TTC549 (cell line): ENCODE data around the gene KIFAP3.
"Not testable (repeated sequence)": the region's sequence is repeated elsewhere in the genome, so short reads cannot be mapped to it uniquely, and the experiment has no call there.

ENCODE experiments used
- FAIRE-seq: peaks from 2 replicates; lab custom pipeline; 2012; peaks lifted over from hg19 to GRCh38; lab: Jason Lieb, UNC

Gene KIFAP3

DNA sequence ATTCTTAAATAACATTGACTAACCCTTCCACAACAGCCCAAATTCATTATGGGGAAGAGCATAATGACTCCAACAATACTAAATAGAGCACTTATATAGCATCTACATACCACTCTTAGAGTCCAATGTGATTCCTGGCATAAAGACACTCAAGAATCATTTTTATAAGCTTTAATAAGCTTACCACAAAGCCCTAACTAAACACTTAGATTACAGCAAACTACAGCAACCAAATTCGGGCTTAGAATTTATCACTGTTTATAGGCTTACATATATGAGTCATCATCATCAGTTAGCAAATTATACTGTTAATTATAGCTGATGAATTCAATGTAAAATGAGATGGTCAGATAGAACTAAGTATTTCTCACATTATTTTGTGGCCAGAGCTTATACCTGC is 188.1 kb downstream of the KIFAP3 start:
- no peak for FAIRE-seq

DNA sequence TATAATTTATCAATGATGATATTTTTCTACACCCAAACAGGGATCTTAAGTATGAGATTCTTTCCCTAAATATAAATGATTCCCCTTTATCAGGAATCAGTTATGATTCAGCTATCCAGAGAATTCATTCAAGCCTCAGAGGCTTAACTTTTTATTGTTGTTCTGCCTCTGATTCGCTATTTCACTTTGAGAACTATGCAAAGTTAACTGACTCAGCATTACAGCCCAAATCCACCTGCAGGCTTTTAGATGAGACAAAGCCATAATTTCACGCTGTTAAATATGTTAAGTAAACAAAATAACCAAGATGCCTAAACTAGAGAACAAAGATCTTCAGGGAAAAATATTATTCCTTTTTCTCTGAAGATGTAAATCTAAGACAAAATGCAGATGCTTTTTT is 189.3 kb downstream of the KIFAP3 start:
- FAIRE-seq: no peak

DNA sequence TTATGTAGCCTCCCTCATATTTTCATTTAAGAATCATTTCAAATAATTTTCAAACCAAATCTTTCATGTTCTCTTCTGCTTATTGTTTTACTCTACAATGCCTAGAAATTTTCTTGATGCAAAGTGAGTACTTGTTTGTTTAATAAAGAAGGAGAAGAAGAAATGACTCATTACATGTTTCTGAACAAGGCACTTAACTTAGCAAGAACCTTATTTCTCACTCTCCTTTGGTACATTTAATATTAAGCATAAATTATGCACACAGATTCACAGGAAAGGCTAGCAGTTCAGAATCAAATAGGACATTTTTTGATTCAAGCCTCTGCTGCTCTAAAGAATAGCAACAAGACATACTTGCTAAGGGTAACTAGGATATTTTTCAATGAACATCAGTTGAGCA is 189.9 kb downstream of the KIFAP3 start:
- FAIRE-seq: no peak

DNA sequence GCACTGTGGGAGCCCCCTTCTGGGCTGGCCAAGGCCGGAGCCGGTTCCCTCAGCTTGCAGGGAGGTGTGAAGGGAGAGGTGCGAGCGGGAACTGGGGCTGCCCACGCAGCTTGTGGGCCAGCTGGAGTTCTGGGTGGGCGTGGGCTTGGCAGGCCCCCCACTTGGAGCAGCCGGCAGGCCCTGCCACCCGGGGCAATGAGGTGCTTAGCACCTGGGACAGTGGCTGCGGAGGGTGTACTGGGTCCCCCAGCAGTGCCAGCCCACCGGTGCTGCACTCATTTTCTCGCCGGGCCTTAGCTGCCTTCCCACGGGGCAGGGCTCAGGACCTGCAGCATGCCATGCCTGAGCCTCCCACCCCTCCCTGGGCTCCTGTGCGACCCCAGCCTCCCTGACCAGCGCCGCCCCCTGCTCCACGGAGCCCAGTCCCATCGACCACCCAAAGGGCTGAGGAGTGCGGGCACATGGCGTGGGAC is 192.4 kb downstream of the KIFAP3 start:
- no peak for FAIRE-seq

DNA sequence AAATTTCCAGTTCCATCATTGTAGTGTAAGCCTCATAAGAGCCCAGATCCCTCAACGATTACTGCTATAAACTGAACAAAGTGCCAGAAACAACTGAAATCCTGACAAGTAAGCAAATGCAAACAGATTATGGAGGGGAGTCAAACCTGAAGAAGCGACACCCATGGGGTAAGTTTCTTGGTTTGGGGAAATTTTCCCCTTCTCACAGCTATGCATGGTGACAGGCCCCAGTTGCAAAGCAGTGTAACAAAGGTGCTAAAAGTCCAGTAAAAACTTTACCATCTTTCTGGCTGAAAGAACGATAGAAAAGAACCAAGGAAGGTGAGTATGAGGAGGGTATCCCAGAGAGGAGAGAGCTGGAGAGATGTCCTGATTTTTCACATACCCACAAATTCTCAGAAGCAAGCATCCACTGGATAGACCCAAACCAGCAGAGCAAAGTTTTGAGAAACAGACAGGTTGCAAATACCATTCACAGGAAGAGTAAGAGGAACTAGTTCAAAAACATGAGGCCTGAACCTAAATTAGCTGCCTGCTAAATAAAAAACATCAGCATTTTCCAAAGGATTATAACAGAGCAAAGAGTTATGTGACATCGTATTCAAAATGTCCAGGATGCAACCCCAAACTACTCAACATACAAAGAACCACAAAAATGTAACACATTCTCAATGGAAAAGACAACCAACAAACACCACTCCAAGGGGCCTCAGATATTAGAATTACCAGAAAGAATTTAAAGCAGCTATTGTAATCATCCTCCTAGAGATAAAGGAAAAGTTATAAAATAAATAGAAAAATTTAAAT is 195.3 kb downstream of the KIFAP3 start:
- peak; percentile 62 for FAIRE-seq

DNA sequence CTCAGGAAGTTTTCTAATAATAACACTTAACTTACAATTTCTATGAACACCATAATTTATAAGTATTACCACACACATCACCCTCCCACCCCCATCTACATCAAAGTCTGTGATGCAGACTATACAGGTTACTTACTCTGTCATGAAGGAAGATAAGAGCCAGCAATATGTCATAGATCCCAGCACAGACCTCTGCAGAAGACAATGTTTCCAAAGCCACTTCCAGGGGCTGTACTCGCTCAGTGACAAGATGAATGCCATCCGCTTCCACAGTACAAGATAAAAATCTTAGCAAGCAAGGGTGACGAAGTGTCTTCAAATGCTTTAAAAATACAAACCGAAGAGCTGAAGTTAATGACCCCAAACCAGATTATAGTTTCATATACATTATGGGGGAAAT is 196.0 kb downstream of the KIFAP3 start:
- FAIRE-seq: no peak

DNA sequence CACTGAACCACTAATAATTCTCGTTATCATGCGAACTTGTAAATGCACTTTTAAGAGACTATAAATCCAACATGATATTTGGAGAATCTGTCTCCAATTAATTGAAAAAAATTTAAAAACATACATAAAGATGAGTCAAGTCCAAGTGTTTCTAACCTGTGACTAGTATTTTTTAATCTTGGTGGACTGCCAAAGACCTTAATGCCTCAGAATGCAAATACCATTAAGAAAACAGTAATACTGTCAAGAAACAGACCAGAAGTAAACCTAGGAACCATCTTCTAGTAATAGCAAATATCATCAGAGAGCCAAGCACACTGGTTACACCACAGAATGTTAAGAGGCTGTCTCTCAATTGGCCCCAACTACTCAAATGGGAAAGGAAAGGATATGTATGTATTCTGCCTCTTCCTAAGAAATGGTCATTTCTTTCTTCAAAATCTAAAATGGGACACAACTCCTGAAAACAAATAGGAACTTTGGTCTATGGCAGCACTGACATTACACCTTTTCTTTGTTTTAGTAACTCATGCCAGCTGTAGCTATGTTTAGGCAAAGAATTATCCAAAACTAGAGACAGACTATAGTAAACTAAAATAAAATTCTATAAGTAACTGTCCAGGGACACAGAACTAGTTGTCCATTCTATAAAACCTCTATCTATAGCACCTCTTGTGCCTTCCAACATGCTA is 196.5 kb downstream of the KIFAP3 start:
- no peak for FAIRE-seq

DNA sequence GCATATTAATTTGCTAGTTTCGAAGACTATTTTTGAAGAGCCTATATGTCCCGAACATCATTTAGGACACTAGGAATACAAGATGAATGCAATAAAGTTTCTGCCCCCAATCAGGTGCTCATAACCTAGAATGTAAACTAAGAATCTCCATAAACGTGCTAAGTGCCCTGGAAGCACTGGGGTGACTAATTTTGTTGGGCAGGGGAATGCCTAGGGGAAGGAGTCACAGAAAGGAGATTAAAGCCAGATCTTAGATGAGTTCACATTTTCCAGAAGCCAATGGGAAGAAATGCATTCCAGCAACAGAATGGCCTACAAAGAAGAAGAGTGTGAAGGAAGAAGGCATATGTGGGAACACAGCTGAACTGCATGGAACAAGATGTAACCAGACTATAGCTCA is 200.3 kb downstream of the KIFAP3 start:
- no peak for FAIRE-seq

DNA sequence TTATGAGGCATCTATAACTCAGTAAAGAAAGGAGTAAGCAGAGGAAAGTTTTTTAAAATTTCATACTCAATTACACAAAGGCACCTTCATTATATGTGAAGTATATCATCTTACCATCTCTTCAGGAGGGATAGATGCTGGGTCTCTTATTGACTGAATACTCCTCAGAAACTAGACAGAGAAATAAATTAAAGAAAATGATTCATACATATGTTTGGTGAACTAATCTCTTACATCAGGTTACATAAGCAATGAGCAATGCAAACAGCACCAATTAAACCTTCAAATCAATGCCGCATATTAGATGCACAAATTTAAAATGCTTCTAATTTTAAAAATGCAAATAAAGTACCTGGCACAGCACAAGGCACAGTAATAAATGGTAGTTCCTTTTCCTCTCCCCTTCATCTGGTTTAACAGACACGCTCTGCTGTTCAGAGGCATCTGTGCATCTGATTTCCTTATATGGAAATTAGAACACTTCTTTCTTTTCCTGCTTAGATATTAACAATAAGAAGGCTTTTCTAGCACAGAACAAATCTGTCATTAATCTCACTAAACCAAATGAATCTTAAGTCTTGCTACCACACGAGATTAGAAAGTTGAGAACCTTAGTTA is 200.8 kb downstream of the KIFAP3 start:
- no peak for FAIRE-seq

DNA sequence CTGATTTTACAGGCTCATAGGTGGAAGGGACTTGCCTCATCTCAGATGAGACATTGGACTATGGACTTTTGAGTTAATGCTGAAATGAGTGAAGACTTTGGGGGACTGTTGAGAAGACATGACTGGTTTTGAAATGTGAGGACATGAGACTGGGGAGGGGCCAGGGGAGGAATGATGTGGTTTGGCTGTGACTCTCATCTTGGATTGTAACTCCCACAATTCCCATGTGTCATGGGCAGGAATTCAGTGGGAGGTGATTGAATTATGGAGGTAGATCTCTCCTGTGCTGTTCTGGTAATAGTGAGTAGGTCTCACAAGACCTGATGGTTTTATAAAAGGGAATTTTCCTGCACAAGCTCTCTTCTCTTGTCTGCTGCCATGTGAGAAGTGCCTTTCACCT is 201.6 kb downstream of the KIFAP3 start:
- no peak for FAIRE-seq

DNA sequence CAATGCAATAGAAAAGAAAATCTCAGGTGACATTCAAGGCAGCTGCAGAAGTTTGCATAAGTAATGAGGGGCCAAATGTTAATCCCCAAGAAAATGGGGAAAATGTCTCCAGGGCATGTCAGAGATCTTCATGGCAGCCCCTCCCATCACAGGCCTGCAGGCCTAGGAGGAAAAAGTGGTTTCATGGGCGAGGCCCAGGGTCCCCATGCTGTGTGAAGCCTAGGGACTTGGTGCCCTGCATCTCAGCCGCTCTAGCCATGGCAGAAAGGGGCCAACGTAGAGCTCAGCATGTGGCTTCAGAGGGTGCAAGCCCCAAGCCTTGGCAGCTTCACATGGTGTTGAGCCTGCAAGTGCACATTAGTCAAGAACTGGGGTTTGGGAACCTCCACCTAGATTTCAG is 202.5 kb downstream of the KIFAP3 start:
- not testable (repeated sequence) for FAIRE-seq
